ENCODE measurements around the gene SLC39A7.

- TF ChIP-seq CTCF (IDR thresholded peaks at IDR 0.05) (no peak), POLR2A (IDR thresholded peaks at IDR 0.05) (no peak)
These were observed 6.2 kb upstream of the SLC39A7 start for GRCh38 chr6:33194431-33194979.

Data from stomach (tissue), 4 donors.